CD4-positive, alpha-beta T cell (primary cell): ENCODE data around the gene AGPAT3. TPM values are rescaled to one million over a fixed set of nuclear protein-coding genes. Genes with fewer than 3 reads are reported as not detected.

Source experiments
- ATAC-seq: fragments of 200-7000 bp; cut with Tn5 transposase; one replicate; pipeline ENCODE4 v1.10.0; 2022; ENCODE audit warnings: mild to moderate bottlenecking; ENCODE audit not compliant: poor library complexity
- CTCF ChIA-PET: fragments of 350-600 bp; sonication (Branson Sonifier 250); formaldehyde crosslinking; loops from one replicate; lab custom pipeline; 2021; ENCODE audit warnings: antibody characterized with exemption, inconsistent platforms; lab: Charles Lee
- POLR2A ChIA-PET: fragments of 350-600 bp; sonication (Branson Sonifier 250); formaldehyde crosslinking; loops from one replicate; lab custom pipeline; 2021; ENCODE audit warnings: antibody characterized with exemption, inconsistent platforms; lab: Charles Lee
- DNase-seq, 14 experiments: peaks; one replicate each; pipeline ENCODE4 v3.0.0-alpha.2; 2013 to 2020; ENCODE audit warnings: mixed read lengths in 2 of 14
- H3K27ac ChIP-seq, 2 donors: one replicate each; pipeline versions ENCODE4 v1.5.1 to v1.7.0; 2013; ENCODE audit warnings: low read length in 2 of 2, low read depth in 1 of 2, mild to moderate bottlenecking in 1 of 2
- H3K27me3 ChIP-seq, 2 experiments: 1 replicate in 1 of 2; 2 replicates in 1 of 2; pipeline versions ENCODE4 v1.6.1 to v1.7.0; 2013; ENCODE audit warnings: low read length in 2 of 2, control low read depth in 1 of 2, mild to moderate bottlenecking in 1 of 2, moderate library complexity in 1 of 2; ENCODE audit not compliant: insufficient read depth in 2 of 2, control insufficient read depth in 1 of 2
- H3K36me3 ChIP-seq: one replicate; pipeline ENCODE4 v1.6.1; 2013; ENCODE audit warnings: low read length, control low read depth; ENCODE audit not compliant: insufficient read depth
- H3K4me1 ChIP-seq: one replicate; pipeline ENCODE4 v1.6.1; 2013; ENCODE audit warnings: low read length, control low read depth; ENCODE audit not compliant: insufficient read depth
- H3K4me3 ChIP-seq: one replicate; pipeline ENCODE4 v1.5.1; 2013; ENCODE audit warnings: mild to moderate bottlenecking, low read length, moderate library complexity
- H3K9me3 ChIP-seq, 2 experiments: 1 replicate in 1 of 2; 2 replicates in 1 of 2; pipeline versions ENCODE4 v1.6.1 to v1.7.0; 2013; ENCODE audit warnings: low read length in 2 of 2, mild to moderate bottlenecking in 2 of 2, control low read depth in 1 of 2, moderate library complexity in 1 of 2; ENCODE audit not compliant: control insufficient read depth in 1 of 2, insufficient read depth in 1 of 2
- H3K27ac Mint-ChIP-seq: one replicate; pipeline ENCODE4 v1.8.0; 2020; ENCODE audit warnings: mixed read lengths
- H3K27me3 Mint-ChIP-seq: one replicate; pipeline ENCODE4 v1.8.0; 2021; ENCODE audit warnings: mixed read lengths
- H3K36me3 Mint-ChIP-seq: one replicate; pipeline ENCODE4 v1.8.0; 2021; ENCODE audit warnings: low read depth, mixed read lengths
- H3K4me1 Mint-ChIP-seq: one replicate; pipeline ENCODE4 v1.8.0; 2021; ENCODE audit warnings: low read depth, mixed read lengths
- H3K4me3 Mint-ChIP-seq: one replicate; pipeline ENCODE4 v1.8.0; 2020; ENCODE audit warnings: mild to moderate bottlenecking, mixed read lengths
- H3K9me3 Mint-ChIP-seq: one replicate; pipeline ENCODE4 v1.8.0; 2020; ENCODE audit warnings: mixed read lengths
- intact Hi-C, 2 experiments: fragments of 100-400 bp; cut with DNase I in 1 of 2; cut with micrococcal nuclease in 1 of 2; formaldehyde crosslinking; loops; one replicate each; pipeline versions ENCODE4 v1.15.1 to v1.9.0; 2023 to 2025; cut with DNase I, micrococcal nuclease
- total RNA-seq, 174 experiments: library from RNA in 2 of 174; stranded (reverse) in 2 of 174; gene quantifications; one replicate each; pipeline ENCODE4 v1.2.3 and lab custom pipeline; 2021 to 2026
- TF ChIP-seq, protein P1 (sequence below): fragments of 200-600 bp; IDR thresholded peaks from one replicate; pipeline ENCODE4 v1.8.0; 2022; ENCODE audit warnings: antibody characterized with exemption, mild to moderate bottlenecking

AGPAT3 gene
- total RNA-seq, 2 experiments from 2014 or later = 40.8 to 43.4 TPM

- CTCF ChIA-PET = no interaction called here
- peaks cover 55% of the 10 kb centered on the region for H3K4me1 ChIP-seq
- peaks cover 40% of the 10 kb centered on the region for H3K36me3 Mint-ChIP-seq
- H3K36me3 ChIP-seq = peaks cover 27% of the 10 kb centered on the region
- no peaks in the 10 kb centered on the region for H3K9me3 ChIP-seq
- H3K27ac Mint-ChIP-seq = peak overlapping the region; percentile 67
- H3K4me1 Mint-ChIP-seq = peaks cover 57% of the 10 kb centered on the region
- peak overlapping the region; percentile 18 for H3K4me3 Mint-ChIP-seq
- H3K27me3 ChIP-seq = no peaks in the 10 kb centered on the region
- ATAC-seq = no peak
- no peaks in the 10 kb centered on the region for H3K9me3 Mint-ChIP-seq
- POLR2A ChIA-PET = no interaction called here
- TF ChIP-seq, protein P1, sequence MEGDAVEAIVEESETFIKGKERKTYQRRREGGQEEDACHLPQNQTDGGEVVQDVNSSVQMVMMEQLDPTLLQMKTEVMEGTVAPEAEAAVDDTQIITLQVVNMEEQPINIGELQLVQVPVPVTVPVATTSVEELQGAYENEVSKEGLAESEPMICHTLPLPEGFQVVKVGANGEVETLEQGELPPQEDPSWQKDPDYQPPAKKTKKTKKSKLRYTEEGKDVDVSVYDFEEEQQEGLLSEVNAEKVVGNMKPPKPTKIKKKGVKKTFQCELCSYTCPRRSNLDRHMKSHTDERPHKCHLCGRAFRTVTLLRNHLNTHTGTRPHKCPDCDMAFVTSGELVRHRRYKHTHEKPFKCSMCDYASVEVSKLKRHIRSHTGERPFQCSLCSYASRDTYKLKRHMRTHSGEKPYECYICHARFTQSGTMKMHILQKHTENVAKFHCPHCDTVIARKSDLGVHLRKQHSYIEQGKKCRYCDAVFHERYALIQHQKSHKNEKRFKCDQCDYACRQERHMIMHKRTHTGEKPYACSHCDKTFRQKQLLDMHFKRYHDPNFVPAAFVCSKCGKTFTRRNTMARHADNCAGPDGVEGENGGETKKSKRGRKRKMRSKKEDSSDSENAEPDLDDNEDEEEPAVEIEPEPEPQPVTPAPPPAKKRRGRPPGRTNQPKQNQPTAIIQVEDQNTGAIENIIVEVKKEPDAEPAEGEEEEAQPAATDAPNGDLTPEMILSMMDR = no peak
- no peak for DNase-seq
- H3K27ac ChIP-seq = no peak overlapping the region
- intact Hi-C loops = no loop called here
- H3K4me3 ChIP-seq = no peak overlapping the region
- H3K27me3 Mint-ChIP-seq = no peaks in the 10 kb centered on the region
Measured at GRCh38 chr21:43880111-43880985, 15.3 kb downstream of the AGPAT3 start.

GRCh38 chr21:43881283-43881682 is 16.3 kb downstream of the AGPAT3 start:
- peak overlapping the region; percentile 67 for H3K27ac Mint-ChIP-seq
- DNase-seq (peak in 1 of 14 experiments; percentile 18), ATAC-seq (peak; percentile 66)
- H3K27me3 ChIP-seq = no peaks in the 10 kb centered on the region
- no peak overlapping the region for H3K27ac ChIP-seq
- TF ChIP-seq, protein P1 = no peak
- peaks cover 55% of the 10 kb centered on the region for H3K4me1 Mint-ChIP-seq
- ChIA-PET CTCF (no interaction called here), POLR2A (no interaction called here)
- H3K4me3 Mint-ChIP-seq = no peak overlapping the region
- H3K4me1 ChIP-seq = peaks cover 55% of the 10 kb centered on the region
- H3K36me3 Mint-ChIP-seq = peaks cover 33% of the 10 kb centered on the region
- no peaks in the 10 kb centered on the region for H3K27me3 Mint-ChIP-seq
- no peak overlapping the region for H3K4me3 ChIP-seq
- peaks cover 27% of the 10 kb centered on the region for H3K36me3 ChIP-seq
- no peaks in the 10 kb centered on the region for H3K9me3 Mint-ChIP-seq
- intact Hi-C loops = no loop called here
- H3K9me3 ChIP-seq = no peaks in the 10 kb centered on the region

DNA sequence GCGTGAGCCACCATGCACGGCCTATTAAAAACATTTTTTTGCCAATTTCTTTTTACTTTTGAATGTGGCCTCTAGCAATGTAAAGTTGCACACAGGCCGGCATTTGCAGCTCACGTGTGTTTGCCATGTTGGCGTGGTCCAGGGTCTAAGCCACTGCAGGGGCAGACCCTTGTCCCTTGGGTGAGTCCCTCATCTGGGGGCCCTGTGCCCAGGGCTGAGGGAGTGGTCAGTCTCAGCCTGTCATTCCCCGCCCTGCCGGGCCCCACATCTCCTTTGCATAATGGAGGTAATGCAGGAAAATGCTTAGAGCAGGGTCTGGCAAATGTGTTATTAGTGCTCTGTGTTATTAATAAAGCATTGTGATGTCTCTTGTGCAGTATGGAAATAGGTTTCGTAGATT is 16.9 kb downstream of the AGPAT3 start:
- ChIA-PET CTCF (no interaction called here), POLR2A (no interaction called here)
- Mint-ChIP-seq H3K4me3 (no peak overlapping the region), H3K36me3 (peaks cover 36% of the 10 kb centered on the region), H3K9me3 (no peaks in the 10 kb centered on the region), H3K4me1 (peaks cover 62% of the 10 kb centered on the region), H3K27ac (no peak overlapping the region), H3K27me3 (no peaks in the 10 kb centered on the region)
- DNase-seq (no peak), ATAC-seq (no peak)
- Histone ChIP-seq H3K4me1 (peaks cover 56% of the 10 kb centered on the region), H3K36me3 (peaks cover 27% of the 10 kb centered on the region), H3K9me3 (no peaks in the 10 kb centered on the region), H3K27me3 (no peaks in the 10 kb centered on the region), H3K4me3 (no peak overlapping the region), H3K27ac (no peak overlapping the region)
- intact Hi-C loops = no loop called here
- TF ChIP-seq, protein P1 = no peak
